ENCODE data around the gene PLEKHA7.

DNA sequence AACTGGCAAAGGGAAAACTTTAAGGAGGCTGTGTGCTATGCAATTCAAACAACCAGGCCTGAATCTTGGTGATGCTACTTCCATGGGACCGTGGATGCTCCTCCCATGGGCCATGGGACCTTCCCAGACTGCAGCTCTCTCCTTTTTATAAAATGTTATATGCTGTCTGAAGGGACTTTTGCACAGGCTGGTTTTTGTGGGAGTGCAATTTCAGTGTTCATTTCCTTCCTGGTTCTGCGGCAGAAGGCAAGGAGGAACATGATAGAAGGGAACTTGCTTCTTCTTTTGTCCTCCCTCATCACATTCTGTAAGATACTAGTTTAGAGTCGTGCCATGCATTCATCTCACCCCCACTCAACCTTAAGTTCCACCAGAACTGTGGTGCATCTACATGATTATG lies 206.9 kb downstream of the PLEKHA7 start:
- TF ChIP-seq EZH2 (IDR thresholded peaks at IDR 0.05; ENCODE audit: insufficient read depth, poor library complexity, severe bottlenecking): no peak
- no peak for TF ChIP-seq EZH2phosphoT487 (IDR thresholded peaks at IDR 0.05; ENCODE audit: insufficient read depth, low read depth)
